Measurements from ENCODE around the gene CLK4.

The CLK4 gene

GRCh38 chr5:178626484-178627258 lies at the start of gene CLK4:
Gene CLK4, minus strand, starts transcription at chr5:178627050. Its CDS starts 3,634 bp downstream, at chr5:178623416.
- peak; percentile 97 for DNase-seq (ENCODE audit: low spot score)
- peaks cover 14% of the 10 kb centered on the region for H3K27me3 Mint-ChIP-seq (ENCODE audit: low read depth)
- peak within 1 kb of the TSS; percentile 100 for H3K27ac Mint-ChIP-seq
- peaks cover 6% of the 10 kb centered on the region for H3K9me3 Mint-ChIP-seq
- H3K4me1 Mint-ChIP-seq (ENCODE audit: low read depth) = peaks cover 19% of the 10 kb centered on the region
- H3K36me3 Mint-ChIP-seq (ENCODE audit: low read depth) = peaks cover 14% of the 10 kb centered on the region
- H3K4me3 Mint-ChIP-seq = peak within 1 kb of the TSS; percentile 96

- H3K27me3 Mint-ChIP-seq (ENCODE audit: low read depth) = no peaks in the 10 kb centered on the region
- H3K4me1 Mint-ChIP-seq (ENCODE audit: low read depth) = no peaks in the 10 kb centered on the region
- H3K27ac Mint-ChIP-seq = no peak overlapping the region
- DNase-seq (ENCODE audit: low spot score) = no peak
- no peaks in the 10 kb centered on the region for H3K36me3 Mint-ChIP-seq (ENCODE audit: low read depth)
- no peak overlapping the region for H3K4me3 Mint-ChIP-seq
- peaks cover 5% of the 10 kb centered on the region for H3K9me3 Mint-ChIP-seq
These were observed 49.1 kb upstream of the CLK4 start for GRCh38 chr5:178675922-178676321.

GRCh38 chr5:178674334-178674733 lies 47.5 kb upstream of the CLK4 start:
- no peak overlapping the region for H3K4me3 Mint-ChIP-seq
- no peaks in the 10 kb centered on the region for H3K4me1 Mint-ChIP-seq (ENCODE audit: low read depth)
- no peaks in the 10 kb centered on the region for H3K27me3 Mint-ChIP-seq (ENCODE audit: low read depth)
- H3K9me3 Mint-ChIP-seq = peaks cover 6% of the 10 kb centered on the region
- DNase-seq (ENCODE audit: low spot score) = no peak
- no peak overlapping the region for H3K27ac Mint-ChIP-seq
- no peaks in the 10 kb centered on the region for H3K36me3 Mint-ChIP-seq (ENCODE audit: low read depth)

GRCh38 chr5:178673801-178674295 lies 47.0 kb upstream of the CLK4 start:
- Mint-ChIP-seq H3K27ac (no peak overlapping the region), H3K27me3 (ENCODE audit: low read depth) (no peaks in the 10 kb centered on the region), H3K4me3 (no peak overlapping the region), H3K4me1 (ENCODE audit: low read depth) (no peaks in the 10 kb centered on the region), H3K9me3 (peaks cover 9% of the 10 kb centered on the region), H3K36me3 (ENCODE audit: low read depth) (no peaks in the 10 kb centered on the region)
- DNase-seq (ENCODE audit: low spot score) = no peak

GRCh38 chr5:178672630-178673029 lies 45.8 kb upstream of the CLK4 start:
- Mint-ChIP-seq H3K27me3 (ENCODE audit: low read depth) (no peaks in the 10 kb centered on the region), H3K36me3 (ENCODE audit: low read depth) (no peaks in the 10 kb centered on the region), H3K27ac (no peak overlapping the region), H3K4me1 (ENCODE audit: low read depth) (no peaks in the 10 kb centered on the region), H3K9me3 (peaks cover 9% of the 10 kb centered on the region), H3K4me3 (no peak overlapping the region)
- DNase-seq (ENCODE audit: low spot score) = no peak

GRCh38 chr5:178671602-178672144 lies 44.8 kb upstream of the CLK4 start:
- Mint-ChIP-seq H3K4me3 (no peak overlapping the region), H3K27ac (no peak overlapping the region), H3K4me1 (ENCODE audit: low read depth) (no peaks in the 10 kb centered on the region), H3K27me3 (ENCODE audit: low read depth) (no peaks in the 10 kb centered on the region), H3K36me3 (ENCODE audit: low read depth) (no peaks in the 10 kb centered on the region), H3K9me3 (peaks cover 9% of the 10 kb centered on the region)
- no peak for DNase-seq (ENCODE audit: low spot score)

GRCh38 chr5:178670351-178670885 lies 43.6 kb upstream of the CLK4 start:
- no peak for DNase-seq (ENCODE audit: low spot score)
- Mint-ChIP-seq H3K27ac (no peak overlapping the region), H3K36me3 (ENCODE audit: low read depth) (no peaks in the 10 kb centered on the region), H3K9me3 (peaks cover 9% of the 10 kb centered on the region), H3K4me1 (ENCODE audit: low read depth) (no peaks in the 10 kb centered on the region), H3K27me3 (ENCODE audit: low read depth) (no peaks in the 10 kb centered on the region), H3K4me3 (no peak overlapping the region)

- Mint-ChIP-seq H3K27me3 (ENCODE audit: low read depth) (no peaks in the 10 kb centered on the region), H3K27ac (no peak overlapping the region), H3K4me3 (no peak overlapping the region), H3K9me3 (peaks cover 14% of the 10 kb centered on the region), H3K4me1 (ENCODE audit: low read depth) (no peaks in the 10 kb centered on the region), H3K36me3 (ENCODE audit: low read depth) (no peaks in the 10 kb centered on the region)
- no peak for DNase-seq (ENCODE audit: low spot score)
These were observed 41.7 kb upstream of the CLK4 start for GRCh38 chr5:178668579-178668978.

GRCh38 chr5:178667688-178668087 lies 40.8 kb upstream of the CLK4 start:
- Mint-ChIP-seq H3K4me1 (ENCODE audit: low read depth) (no peaks in the 10 kb centered on the region), H3K4me3 (no peak overlapping the region), H3K27ac (no peak overlapping the region), H3K27me3 (ENCODE audit: low read depth) (no peaks in the 10 kb centered on the region), H3K36me3 (ENCODE audit: low read depth) (no peaks in the 10 kb centered on the region), H3K9me3 (peaks cover 14% of the 10 kb centered on the region)
- DNase-seq (ENCODE audit: low spot score) = no peak

GRCh38 chr5:178667101-178667500 lies 40.3 kb upstream of the CLK4 start:
- no peak overlapping the region for H3K4me3 Mint-ChIP-seq
- H3K27ac Mint-ChIP-seq = no peak overlapping the region
- DNase-seq (ENCODE audit: low spot score) = no peak
- H3K27me3 Mint-ChIP-seq (ENCODE audit: low read depth) = no peaks in the 10 kb centered on the region
- H3K9me3 Mint-ChIP-seq = peaks cover 14% of the 10 kb centered on the region
- no peaks in the 10 kb centered on the region for H3K36me3 Mint-ChIP-seq (ENCODE audit: low read depth)
- no peaks in the 10 kb centered on the region for H3K4me1 Mint-ChIP-seq (ENCODE audit: low read depth)

- Mint-ChIP-seq H3K27ac (no peak overlapping the region), H3K27me3 (ENCODE audit: low read depth) (no peaks in the 10 kb centered on the region), H3K4me3 (no peak overlapping the region), H3K36me3 (ENCODE audit: low read depth) (no peaks in the 10 kb centered on the region), H3K4me1 (ENCODE audit: low read depth) (no peaks in the 10 kb centered on the region), H3K9me3 (peaks cover 11% of the 10 kb centered on the region)
- no peak for DNase-seq (ENCODE audit: low spot score)
These were observed 37.3 kb upstream of the CLK4 start for GRCh38 chr5:178664141-178664540.

- Mint-ChIP-seq H3K9me3 (peaks cover 10% of the 10 kb centered on the region), H3K4me3 (no peak overlapping the region), H3K4me1 (ENCODE audit: low read depth) (no peaks in the 10 kb centered on the region), H3K27ac (no peak overlapping the region), H3K27me3 (ENCODE audit: low read depth) (no peaks in the 10 kb centered on the region), H3K36me3 (ENCODE audit: low read depth) (no peaks in the 10 kb centered on the region)
- DNase-seq (ENCODE audit: low spot score) = no peak
These were observed 35.7 kb upstream of the CLK4 start for GRCh38 chr5:178662541-178662860.

GRCh38 chr5:178661836-178662540 lies 35.1 kb upstream of the CLK4 start:
- Mint-ChIP-seq H3K27ac (no peak overlapping the region), H3K27me3 (ENCODE audit: low read depth) (no peaks in the 10 kb centered on the region), H3K4me3 (no peak overlapping the region), H3K9me3 (peaks cover 10% of the 10 kb centered on the region), H3K4me1 (ENCODE audit: low read depth) (no peaks in the 10 kb centered on the region), H3K36me3 (ENCODE audit: low read depth) (no peaks in the 10 kb centered on the region)
- no peak for DNase-seq (ENCODE audit: low spot score)
